WTC11 (cell line): ENCODE data around the gene MNX1.

ENCODE experiments used
- AFF4 ChIP-seq: sonication (generic); formaldehyde crosslinking; IDR thresholded peaks from 2 replicates; pipeline ENCODE4 v1.8.1; 2023; ENCODE audit warnings: mild to moderate bottlenecking, missing genetic modification reagents, borderline replicate concordance
- CTCF ChIP-seq: fragments of 200-600 bp; IDR thresholded peaks from 2 replicates; pipeline ENCODE4 v1.8.0; 2022; ENCODE audit warnings: antibody characterized with exemption
- E2F1 ChIP-seq: sonication (generic); formaldehyde crosslinking; IDR thresholded peaks from 2 replicates; pipeline ENCODE4 v1.8.0; 2022; ENCODE audit warnings: mild to moderate bottlenecking, missing genetic modification reagents
- E2F4 ChIP-seq: sonication (generic); formaldehyde crosslinking; IDR thresholded peaks from 2 replicates; pipeline ENCODE4 v1.8.1; 2022; ENCODE audit warnings: low read depth, mild to moderate bottlenecking, moderate library complexity, missing genetic modification reagents, borderline replicate concordance
- E2F5 ChIP-seq: sonication (generic); formaldehyde crosslinking; IDR thresholded peaks from 2 replicates; pipeline ENCODE4 v1.8.1; 2022; ENCODE audit warnings: mild to moderate bottlenecking, moderate library complexity, missing genetic modification reagents
- ELF4 ChIP-seq: sonication (generic); formaldehyde crosslinking; IDR thresholded peaks from 2 replicates; pipeline ENCODE4 v1.8.1; 2022; ENCODE audit warnings: low read depth, mild to moderate bottlenecking, moderate library complexity, missing genetic modification reagents
- FOXP1 ChIP-seq: sonication (generic); formaldehyde crosslinking; IDR thresholded peaks from 2 replicates; pipeline ENCODE4 v1.8.0; 2022; ENCODE audit warnings: missing genetic modification reagents, mild to moderate bottlenecking, moderate library complexity, borderline replicate concordance
- NFE2L1 ChIP-seq: sonication (generic); formaldehyde crosslinking; IDR thresholded peaks from 2 replicates; pipeline ENCODE4 v1.8.1; 2023; ENCODE audit warnings: missing genetic modification reagents
- SP1 ChIP-seq: sonication (generic); formaldehyde crosslinking; conservative IDR thresholded peaks from 2 replicates; pipeline ENCODE4 v1.8.1; 2022; ENCODE audit warnings: missing genetic modification reagents
- TEAD4 ChIP-seq: sonication (generic); formaldehyde crosslinking; IDR thresholded peaks from 2 replicates; pipeline ENCODE4 v1.8.0; 2022; ENCODE audit warnings: mild to moderate bottlenecking, missing genetic modification reagents
- USF1 ChIP-seq: sonication (generic); formaldehyde crosslinking; IDR thresholded peaks from 2 replicates; pipeline ENCODE4 v1.8.0; 2022; ENCODE audit warnings: mild to moderate bottlenecking, missing genetic modification reagents
- USF2 ChIP-seq: sonication (generic); formaldehyde crosslinking; IDR thresholded peaks from 2 replicates; pipeline ENCODE4 v1.8.1; 2023; ENCODE audit warnings: mild to moderate bottlenecking, missing genetic modification reagents, moderate library complexity
- ZNF121 ChIP-seq: sonication (generic); formaldehyde crosslinking; IDR thresholded peaks from 2 replicates; pipeline ENCODE4 v1.8.0; 2023; ENCODE audit warnings: missing genetic modification reagents
- ZNF138 ChIP-seq: sonication (generic); formaldehyde crosslinking; conservative IDR thresholded peaks from 2 replicates; pipeline ENCODE4 v1.8.1; 2022; ENCODE audit warnings: mild to moderate bottlenecking, moderate library complexity, missing genetic modification reagents

- TF ChIP-seq CTCF (no peak), ZNF138 (CRISPR knock-in tag) (no peak), AFF4 (no peak), SP1 (CRISPR knock-in tag) (no peak), NFE2L1 (no peak), ELF4 (CRISPR knock-in tag) (no peak), USF1 (CRISPR knock-in tag) (no peak), E2F4 (no peak), FOXP1 (CRISPR knock-in tag) (no peak), ZNF121 (no peak), E2F5 (no peak), TEAD4 (CRISPR knock-in tag) (no peak), E2F1 (CRISPR knock-in tag) (no peak), USF2 (CRISPR knock-in tag) (no peak)
Measured at GRCh38 chr7:157017149-157017548, 6.7 kb upstream of the MNX1 start.
